Caco-2 (cell line): Measurements from ENCODE around the gene CADPS2. TPM values are rescaled to one million over a fixed set of nuclear protein-coding genes. Genes with fewer than 3 reads are reported as not detected.

Source experiments
- BruUV-seq: library from RNA; stranded (reverse); fragments of 400-500 nt; replicated peaks from 2 replicates; lab custom pipeline; 2021; lab: Mats Ljungman, UMichigan
- CTCF ChIA-PET: fragments of 300-600 bp; sonication (Branson Sonifier 250); formaldehyde crosslinking; loops from one replicate; lab custom pipeline; 2022; ENCODE audit warnings: antibody characterized with exemption; lab: Charles Lee
- POLR2A ChIA-PET: fragments of 300-600 bp; sonication (Branson Sonifier 250); formaldehyde crosslinking; loops from one replicate; lab custom pipeline; 2022; ENCODE audit warnings: antibody characterized with exemption; lab: Charles Lee
- DNase-seq, 2 experiments: peaks; one replicate each; pipeline versions ENCODE4 v3.0.0 to v3.0.0-alpha.2; 2020 to 2022
- H3K27me3 ChIP-seq: replicated peaks from 2 replicates; pipeline ENCODE4 v1.6.0; 2011; ENCODE audit warnings: low read length; ENCODE audit not compliant: control insufficient read depth, insufficient read depth
- H3K36me3 ChIP-seq: 2 replicates; pipeline ENCODE4 v1.5.1; 2011; ENCODE audit warnings: low read length; ENCODE audit not compliant: control insufficient read depth, insufficient read depth
- H3K4me1 ChIP-seq: fragments of 250-450 bp; sonication (Bioruptor Pico); 2 replicates; pipeline ENCODE4 v1.5.1; 2020; ENCODE audit warnings: mild to moderate bottlenecking
- H3K4me3 ChIP-seq: 2 replicates; pipeline ENCODE4 v1.5.1; 2011; ENCODE audit warnings: low read depth, mild to moderate bottlenecking, control low read depth, low read length
- H3K9me3 ChIP-seq: fragments of 250-450 bp; sonication (Bioruptor Pico); 2 replicates; pipeline ENCODE4 v1.5.1; 2020; ENCODE audit warnings: mild to moderate bottlenecking, moderate library complexity
- H3K27ac Mint-ChIP-seq: one replicate; pipeline ENCODE4 v1.8.0; 2022; ENCODE audit warnings: mixed read lengths; ENCODE audit not compliant: unreplicated experiment
- H3K27me3 Mint-ChIP-seq: one replicate; pipeline ENCODE4 v1.8.0; 2022; ENCODE audit warnings: mixed read lengths; ENCODE audit not compliant: insufficient read depth, unreplicated experiment
- H3K36me3 Mint-ChIP-seq: one replicate; pipeline ENCODE4 v1.8.0; 2022; ENCODE audit warnings: mild to moderate bottlenecking, mixed read lengths; ENCODE audit not compliant: insufficient read depth, unreplicated experiment
- H3K4me1 Mint-ChIP-seq: one replicate; pipeline ENCODE4 v1.8.0; 2022; ENCODE audit warnings: low read depth, mixed read lengths; ENCODE audit not compliant: unreplicated experiment
- H3K4me3 Mint-ChIP-seq: one replicate; pipeline ENCODE4 v1.8.0; 2022; ENCODE audit warnings: mild to moderate bottlenecking, moderate library complexity, mixed read lengths; ENCODE audit not compliant: unreplicated experiment
- H3K9me3 Mint-ChIP-seq: one replicate; pipeline ENCODE4 v1.8.0; 2022; ENCODE audit warnings: mixed read lengths; ENCODE audit not compliant: unreplicated experiment
- CTCF ChIP-seq, 2 experiments: fragments of 200-600 bp in 1 of 2; IDR thresholded peaks; 1 replicate in 1 of 2; 2 replicates in 1 of 2; pipeline versions ENCODE4 v1.5.1 to v1.8.0; 2011 to 2022; ENCODE audit warnings: antibody characterized with exemption in 1 of 2, control low read depth in 1 of 2, inconsistent platforms in 1 of 2, low read depth in 1 of 2, low read length in 1 of 2, mild to moderate bottlenecking in 1 of 2, moderate library complexity in 1 of 2; ENCODE audit not compliant: insufficient read depth in 1 of 2, severe bottlenecking in 1 of 2, unreplicated experiment in 1 of 2
- intact Hi-C: fragments of 100-400 bp; cut with micrococcal nuclease; formaldehyde crosslinking; loops from one replicate; pipeline ENCODE4 v1.10.0; 2022; ENCODE audit not compliant: unreplicated experiment
- total RNA-seq: library from RNA; stranded (reverse); gene quantifications from 2 replicates; pipeline ENCODE4 v1.2.3, GENCODE V29; 2022

The CADPS2 gene
- total RNA-seq, 1 experiment from 2014 or later, result 2.7 TPM

- H3K27ac Mint-ChIP-seq, result no peak overlapping the region
- DNase-seq, result no peak
- H3K36me3 ChIP-seq, result no peaks in the 10 kb centered on the region
- no peaks in the 10 kb centered on the region for H3K9me3 ChIP-seq
- POLR2A ChIA-PET, result no interaction called here
- no TSS peak for BruUV-seq
- intact Hi-C loops, result no loop called here
- H3K4me3 Mint-ChIP-seq, result no peak overlapping the region
- H3K4me1 ChIP-seq, result no peaks in the 10 kb centered on the region
- TF ChIP-seq CTCF (IDR thresholded peaks at IDR 0.05; ENCODE audit: insufficient read depth in 1 of 2, low read depth in 1 of 2, low read length in 1 of 2, severe bottlenecking in 1 of 2, unreplicated experiment in 1 of 2), result no peak
- H3K27me3 ChIP-seq, result no peaks in the 10 kb centered on the region
- no peaks in the 10 kb centered on the region for H3K36me3 Mint-ChIP-seq
- no peaks in the 10 kb centered on the region for H3K9me3 Mint-ChIP-seq
- peaks cover 3% of the 10 kb centered on the region for H3K27me3 Mint-ChIP-seq
- H3K4me3 ChIP-seq, result no peak overlapping the region
- H3K4me1 Mint-ChIP-seq, result no peaks in the 10 kb centered on the region
- CTCF ChIA-PET, result interaction anchor here (0.5 to 1.2 kb wide), 2 partner anchors 423 to 1119 kb away, joined by 3 read pairs; partner anchors contain the start of gene FAM3C
Observed at GRCh38 chr7:122515404-122515803, 370.9 kb downstream of the CADPS2 start.

- ChIA-PET CTCF (no interaction called here), POLR2A (no interaction called here)
- intact Hi-C loops, result no loop called here
- Histone ChIP-seq H3K36me3 (no peaks in the 10 kb centered on the region), H3K9me3 (no peaks in the 10 kb centered on the region), H3K4me1 (no peaks in the 10 kb centered on the region), H3K4me3 (no peak overlapping the region), H3K27me3 (no peaks in the 10 kb centered on the region)
- H3K27ac Mint-ChIP-seq, result no peak overlapping the region
- no peak overlapping the region for H3K4me3 Mint-ChIP-seq
- H3K4me1 Mint-ChIP-seq, result no peaks in the 10 kb centered on the region
- H3K27me3 Mint-ChIP-seq, result peaks cover 3% of the 10 kb centered on the region
- no peak for TF ChIP-seq CTCF (IDR thresholded peaks at IDR 0.05; ENCODE audit: insufficient read depth in 1 of 2, low read depth in 1 of 2, low read length in 1 of 2, severe bottlenecking in 1 of 2, unreplicated experiment in 1 of 2)
- no peak for DNase-seq
- BruUV-seq, result no TSS peak
- H3K36me3 Mint-ChIP-seq, result no peaks in the 10 kb centered on the region
- H3K9me3 Mint-ChIP-seq, result no peaks in the 10 kb centered on the region
Observed at GRCh38 chr7:122511268-122511667, 375.0 kb downstream of the CADPS2 start.

GRCh38 chr7:122507591-122507990, 378.7 kb downstream of the CADPS2 start:
- no TSS peak for BruUV-seq
- no peak for DNase-seq
- no peaks in the 10 kb centered on the region for H3K4me1 Mint-ChIP-seq
- Histone ChIP-seq H3K36me3 (no peaks in the 10 kb centered on the region), H3K4me3 (no peak overlapping the region), H3K9me3 (no peaks in the 10 kb centered on the region), H3K27me3 (no peaks in the 10 kb centered on the region), H3K4me1 (no peaks in the 10 kb centered on the region)
- no peaks in the 10 kb centered on the region for H3K36me3 Mint-ChIP-seq
- intact Hi-C loops, result no loop called here
- no peak overlapping the region for H3K27ac Mint-ChIP-seq
- no peak overlapping the region for H3K4me3 Mint-ChIP-seq
- no peaks in the 10 kb centered on the region for H3K9me3 Mint-ChIP-seq
- ChIA-PET CTCF (no interaction called here), POLR2A (no interaction called here)
- TF ChIP-seq CTCF (IDR thresholded peaks at IDR 0.05; ENCODE audit: insufficient read depth in 1 of 2, low read depth in 1 of 2, low read length in 1 of 2, severe bottlenecking in 1 of 2, unreplicated experiment in 1 of 2), result no peak
- no peaks in the 10 kb centered on the region for H3K27me3 Mint-ChIP-seq
